Measurements from ENCODE around the gene SLC6A18.

The SLC6A18 gene

DNA sequence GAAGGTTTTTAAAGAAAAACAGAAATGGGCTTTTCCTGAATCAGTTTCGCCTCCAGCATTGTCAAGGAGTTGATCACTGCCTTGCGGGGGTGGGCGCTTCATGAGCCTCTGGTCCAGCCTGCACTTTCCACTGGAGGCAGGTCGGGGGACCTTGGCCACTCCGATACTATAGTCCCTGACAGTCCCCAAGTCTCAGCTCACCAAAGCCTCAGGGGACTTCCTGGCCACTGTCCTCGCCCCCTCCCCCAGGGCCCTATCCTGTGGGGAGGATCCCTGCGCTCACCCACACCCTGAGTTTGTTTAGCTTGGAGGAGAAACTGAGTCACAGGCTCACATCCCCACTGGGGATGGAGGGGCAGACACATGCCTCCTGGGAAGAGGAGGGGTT, 22.4 kb upstream of the SLC6A18 start:
- no peak for DNase-seq (ENCODE audit: low read depth in 2 of 2)

DNA sequence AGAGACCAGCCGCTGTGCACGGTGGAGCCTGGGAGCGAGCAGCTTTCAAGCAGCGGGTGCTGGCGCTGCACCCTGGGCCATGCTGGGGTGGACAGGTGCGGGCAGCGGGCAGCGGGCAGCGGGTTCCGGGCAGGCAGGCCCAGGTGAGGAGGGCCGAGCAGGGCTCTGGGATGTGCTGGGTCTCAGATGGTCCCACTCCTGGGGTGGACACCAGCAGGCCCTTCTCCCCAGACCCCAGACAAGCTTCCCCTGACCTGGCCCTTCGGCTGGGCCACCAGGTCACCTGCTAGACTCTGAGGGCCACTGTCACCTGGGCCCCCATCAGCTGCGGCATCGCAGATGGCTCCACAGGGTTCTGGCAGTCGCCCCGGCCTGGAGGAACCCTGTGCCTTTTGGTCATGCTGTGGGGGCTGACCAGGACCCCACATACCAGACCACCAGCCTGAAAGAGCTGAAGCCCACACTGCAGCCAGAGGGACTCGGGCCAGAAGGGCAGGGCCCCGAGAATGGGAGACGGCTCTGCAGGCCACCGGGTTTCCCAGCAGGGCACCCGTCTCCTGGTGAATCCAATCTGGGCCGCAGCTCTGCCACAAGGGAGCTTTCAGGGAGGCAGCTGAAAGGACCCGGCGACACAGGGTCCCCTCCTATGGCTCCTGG, 21.7 kb upstream of the SLC6A18 start:
- DNase-seq (ENCODE audit: low read depth in 2 of 2), result no peak

DNA sequence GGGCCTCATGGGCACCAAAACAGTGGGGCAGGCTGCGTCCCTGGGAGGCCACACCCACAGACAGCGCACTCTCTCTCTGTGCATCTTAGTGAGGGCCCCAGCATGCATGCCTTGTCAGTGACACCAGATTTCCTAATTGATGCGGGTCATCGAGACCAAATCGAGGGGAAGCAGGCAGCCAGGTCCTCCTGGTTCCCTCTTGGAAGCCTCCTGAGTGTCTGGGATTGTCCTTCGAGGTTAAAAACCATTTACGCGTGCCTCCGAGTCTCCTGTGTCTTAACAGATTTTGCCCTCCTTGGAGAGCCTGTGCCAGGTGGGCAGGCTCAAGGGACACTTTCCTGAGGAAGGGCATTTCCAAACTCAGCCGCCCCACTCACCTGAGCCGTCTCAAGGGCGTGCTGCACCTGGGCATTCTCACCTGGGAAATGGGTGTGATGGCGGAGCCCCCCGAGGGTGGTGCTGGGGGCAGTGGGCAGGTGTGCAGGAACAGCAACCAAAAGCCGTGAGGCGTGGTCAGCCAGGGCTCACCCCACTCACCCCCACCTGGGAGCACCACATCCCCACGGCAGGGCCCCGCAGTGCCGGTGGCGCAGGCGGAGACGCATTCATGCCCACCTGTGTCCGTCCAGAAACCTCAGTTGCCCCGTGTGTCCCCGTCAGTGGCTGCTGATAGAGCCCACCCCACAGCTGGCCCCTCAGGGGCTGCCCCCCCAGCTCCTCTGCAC, 21.1 kb upstream of the SLC6A18 start:
- no peak for DNase-seq (ENCODE audit: low read depth in 2 of 2)

DNA sequence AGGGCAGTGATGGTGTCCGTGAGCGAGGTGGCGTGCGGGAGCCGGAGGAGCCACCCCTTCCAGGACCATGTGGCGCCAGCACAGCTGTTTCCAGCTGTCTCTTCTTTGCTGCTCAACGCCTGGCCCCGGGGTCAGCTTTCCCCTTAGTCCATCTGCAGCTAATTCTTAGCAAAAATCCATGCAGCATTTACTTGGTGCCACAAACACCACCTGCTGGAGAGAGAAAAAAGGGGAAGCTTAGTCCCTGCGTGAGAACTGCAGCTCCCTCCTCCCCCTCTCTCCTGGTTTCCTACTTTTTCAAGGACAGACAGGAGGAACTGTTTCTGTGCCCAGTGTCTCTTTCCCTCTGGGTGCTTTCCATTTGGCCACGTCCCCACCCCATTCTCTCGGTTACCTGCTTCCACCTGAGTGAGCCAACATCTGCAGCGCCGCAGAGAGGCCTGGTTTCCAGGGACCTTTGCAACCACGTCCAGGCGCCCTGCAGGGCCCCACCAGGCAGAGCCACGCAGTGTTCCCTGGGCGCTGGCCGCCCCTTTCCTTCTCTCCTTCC, 20.4 kb upstream of the SLC6A18 start:
- no peak for DNase-seq (ENCODE audit: low read depth in 2 of 2)

DNA sequence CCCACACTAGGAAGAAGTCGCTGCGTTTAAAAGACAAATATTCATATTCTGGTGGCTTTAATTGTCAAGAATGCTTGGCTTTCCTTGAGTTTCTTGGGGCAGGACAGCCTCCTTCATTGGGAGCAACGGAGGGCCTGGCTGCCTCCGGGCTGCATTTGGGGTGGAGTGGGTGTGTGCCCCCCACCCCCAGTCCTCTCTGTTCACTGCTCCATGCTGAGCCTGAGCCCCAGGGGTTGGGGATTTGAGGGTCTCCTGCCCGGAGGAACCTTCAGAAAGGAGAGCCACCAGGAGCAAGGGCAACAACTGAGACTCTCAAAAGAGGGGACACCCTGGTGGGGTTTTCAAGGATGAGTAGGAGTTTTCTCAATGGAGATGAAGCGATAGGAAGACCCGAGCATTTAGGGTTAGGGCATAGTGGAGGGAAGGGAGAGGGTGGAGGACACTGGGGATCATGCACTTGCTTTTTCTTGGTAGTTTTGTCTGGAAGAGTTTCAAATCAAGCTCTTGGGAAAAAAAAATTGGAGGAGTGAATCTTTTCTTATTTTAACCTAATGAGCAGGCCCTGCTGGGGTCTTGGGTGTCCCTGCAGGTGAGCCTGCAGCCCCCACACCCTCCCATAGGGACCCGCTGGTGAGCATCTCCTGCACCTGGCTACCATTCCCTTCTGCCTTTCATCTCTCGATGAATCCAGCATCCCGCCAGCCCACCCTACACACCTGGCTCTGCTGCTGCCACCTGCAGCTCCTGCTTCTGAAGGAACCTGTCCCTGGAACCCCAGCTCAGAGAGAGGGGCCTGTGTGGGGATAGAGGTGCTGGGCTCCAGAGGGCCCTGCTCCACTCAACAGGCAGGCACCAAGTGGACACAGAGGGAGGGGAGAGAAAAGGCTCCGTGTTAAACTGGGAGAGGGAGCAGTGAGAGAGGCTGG, 19.7 kb upstream of the SLC6A18 start:
- no peak for DNase-seq (ENCODE audit: low read depth in 2 of 2)

DNA sequence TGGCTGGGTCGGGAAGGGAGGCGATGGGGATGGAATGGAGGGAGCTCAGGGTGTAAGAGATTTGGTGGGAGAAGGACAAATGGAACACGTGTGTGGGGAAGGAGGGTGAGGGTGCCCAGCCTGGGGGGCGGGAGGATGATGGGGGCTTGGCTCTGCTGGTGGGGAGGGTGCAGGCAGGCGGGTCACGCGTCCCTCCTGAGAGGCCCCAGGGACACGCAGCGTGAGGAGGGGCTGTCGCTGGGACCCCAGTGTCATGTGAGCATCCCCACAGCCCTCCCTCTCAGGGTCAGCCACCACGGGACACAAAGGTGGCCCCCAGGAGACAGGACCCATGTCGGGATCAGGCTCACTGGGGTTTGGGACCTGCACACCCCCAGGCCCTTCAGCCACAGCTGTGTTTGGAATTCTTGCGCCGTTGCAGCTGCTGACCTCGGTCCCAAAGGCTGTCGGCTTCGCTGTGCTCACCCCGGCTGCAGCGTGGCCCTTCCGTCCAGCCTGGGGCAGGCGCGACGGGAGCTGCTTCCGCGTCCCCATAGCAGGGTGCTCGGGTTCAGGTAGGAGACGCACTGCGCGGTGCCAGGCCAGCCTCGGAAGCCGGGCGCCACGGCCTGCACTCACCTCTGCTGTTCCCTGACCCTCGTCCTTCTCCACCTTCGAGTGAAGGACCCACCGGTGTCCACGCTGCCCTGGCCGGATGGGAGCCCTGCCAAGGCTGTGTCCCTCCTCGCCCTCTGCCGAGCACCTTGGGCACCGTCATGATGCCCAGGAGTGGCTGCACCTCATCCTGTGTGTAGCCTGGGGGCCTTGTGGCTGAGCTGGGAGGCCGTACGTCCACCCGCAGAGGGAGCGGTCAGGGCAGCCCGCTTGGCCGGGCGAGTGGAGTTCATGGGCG, 18.4 kb upstream of the SLC6A18 start:
- DNase-seq (ENCODE audit: low read depth in 2 of 2), result no peak

DNA sequence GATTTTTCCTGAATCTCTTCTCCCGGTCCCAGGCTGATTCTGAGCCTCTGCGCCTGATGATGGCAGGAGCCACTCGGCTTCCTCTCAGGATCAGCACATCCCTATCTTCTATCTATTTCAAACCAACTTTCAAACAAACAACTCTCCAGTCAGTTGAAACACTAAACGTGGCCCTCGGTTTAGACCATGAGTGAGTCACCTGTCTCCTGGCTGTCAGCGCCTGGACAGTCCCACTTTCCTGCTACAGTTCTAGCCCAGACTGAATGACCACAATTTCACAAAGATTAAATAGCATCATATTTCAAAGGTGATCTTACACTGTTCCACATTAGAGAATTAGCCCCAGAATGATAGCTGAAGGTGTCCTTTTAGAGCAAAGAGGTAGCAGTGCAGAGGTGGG, 17.6 kb upstream of the SLC6A18 start:
- DNase-seq (ENCODE audit: low read depth in 2 of 2), result no peak

DNA sequence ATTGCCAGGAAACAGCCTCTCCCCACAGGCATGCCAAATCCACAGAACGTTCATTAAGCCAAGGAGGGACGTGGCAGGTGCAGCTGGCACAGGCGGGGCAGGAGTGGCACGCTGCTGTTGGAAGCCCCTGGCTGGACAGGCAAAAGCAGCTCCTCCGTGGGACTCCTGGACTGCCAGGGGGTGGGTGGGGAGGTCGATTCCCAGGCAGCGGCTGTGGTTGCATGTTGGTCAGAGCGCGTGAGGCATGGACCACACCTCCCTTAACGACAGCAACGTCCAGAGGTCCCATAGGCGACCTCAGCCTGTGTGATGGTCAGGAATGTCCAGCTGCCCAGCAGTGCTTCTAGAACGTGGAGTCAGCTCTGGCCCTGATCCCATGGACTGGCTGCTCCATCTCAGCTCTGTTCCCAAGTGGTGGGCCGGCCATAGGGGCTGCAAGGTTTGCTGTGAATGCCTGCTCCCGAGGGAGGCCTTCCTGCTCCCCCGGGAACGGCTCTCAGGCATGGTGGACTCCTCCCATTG, 16.9 kb upstream of the SLC6A18 start:
- no peak for DNase-seq (ENCODE audit: low read depth in 2 of 2)

DNA sequence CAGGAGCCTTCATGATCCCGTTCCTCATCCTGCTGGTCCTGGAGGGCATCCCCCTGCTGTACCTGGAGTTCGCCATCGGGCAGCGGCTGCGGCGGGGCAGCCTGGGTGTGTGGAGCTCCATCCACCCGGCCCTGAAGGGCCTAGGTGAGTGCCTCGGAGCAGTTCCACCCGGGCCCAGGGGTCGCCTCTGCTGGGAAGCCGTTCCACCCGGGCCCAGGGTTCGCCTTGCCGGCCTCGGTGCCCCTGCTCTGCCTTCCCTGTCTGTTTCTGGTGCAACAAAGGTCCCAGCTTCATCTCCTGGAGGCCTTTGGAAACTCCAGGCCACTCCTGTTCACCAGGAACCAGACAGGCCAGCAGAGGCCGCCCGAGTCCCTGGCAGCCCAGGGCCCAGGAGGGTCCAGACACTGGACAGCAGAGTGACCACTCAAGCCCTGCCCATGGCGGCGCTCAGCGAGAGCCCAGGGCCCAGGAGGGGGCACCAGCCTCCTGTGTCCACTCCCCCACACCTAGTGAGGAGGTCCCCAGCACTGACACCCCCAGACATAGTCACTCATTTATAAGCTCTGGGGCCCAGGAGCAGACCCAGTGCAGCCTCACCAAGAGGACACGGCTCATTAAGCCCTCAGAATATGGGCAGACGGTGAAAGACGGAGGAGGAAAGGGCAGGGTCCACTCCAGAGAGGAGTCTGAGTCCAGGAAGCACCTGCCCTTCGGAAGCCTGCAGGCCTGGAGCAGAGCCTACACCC, 16.3 kb upstream of the SLC6A18 start:
- no peak for DNase-seq (ENCODE audit: low read depth in 2 of 2)

DNA sequence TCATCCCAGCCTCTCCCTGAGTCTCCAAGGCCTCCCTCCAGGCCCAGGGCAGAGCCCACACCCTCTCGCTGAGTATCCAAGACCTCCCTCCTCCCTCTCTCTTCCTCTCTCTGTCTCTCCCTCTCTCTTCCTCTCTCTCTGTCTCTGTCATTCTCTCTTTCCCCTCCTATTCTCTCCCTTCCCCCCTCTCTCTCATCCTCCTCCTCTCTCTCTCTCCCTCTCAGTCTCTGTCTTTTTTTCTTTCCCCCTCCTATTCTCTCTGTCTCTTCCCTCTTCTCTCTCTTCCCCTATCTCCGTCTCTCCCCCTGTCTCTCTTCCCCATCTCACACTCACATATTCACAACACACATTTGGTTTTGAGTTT, 15.7 kb upstream of the SLC6A18 start:
- DNase-seq (ENCODE audit: low read depth in 2 of 2), result no peak

DNA sequence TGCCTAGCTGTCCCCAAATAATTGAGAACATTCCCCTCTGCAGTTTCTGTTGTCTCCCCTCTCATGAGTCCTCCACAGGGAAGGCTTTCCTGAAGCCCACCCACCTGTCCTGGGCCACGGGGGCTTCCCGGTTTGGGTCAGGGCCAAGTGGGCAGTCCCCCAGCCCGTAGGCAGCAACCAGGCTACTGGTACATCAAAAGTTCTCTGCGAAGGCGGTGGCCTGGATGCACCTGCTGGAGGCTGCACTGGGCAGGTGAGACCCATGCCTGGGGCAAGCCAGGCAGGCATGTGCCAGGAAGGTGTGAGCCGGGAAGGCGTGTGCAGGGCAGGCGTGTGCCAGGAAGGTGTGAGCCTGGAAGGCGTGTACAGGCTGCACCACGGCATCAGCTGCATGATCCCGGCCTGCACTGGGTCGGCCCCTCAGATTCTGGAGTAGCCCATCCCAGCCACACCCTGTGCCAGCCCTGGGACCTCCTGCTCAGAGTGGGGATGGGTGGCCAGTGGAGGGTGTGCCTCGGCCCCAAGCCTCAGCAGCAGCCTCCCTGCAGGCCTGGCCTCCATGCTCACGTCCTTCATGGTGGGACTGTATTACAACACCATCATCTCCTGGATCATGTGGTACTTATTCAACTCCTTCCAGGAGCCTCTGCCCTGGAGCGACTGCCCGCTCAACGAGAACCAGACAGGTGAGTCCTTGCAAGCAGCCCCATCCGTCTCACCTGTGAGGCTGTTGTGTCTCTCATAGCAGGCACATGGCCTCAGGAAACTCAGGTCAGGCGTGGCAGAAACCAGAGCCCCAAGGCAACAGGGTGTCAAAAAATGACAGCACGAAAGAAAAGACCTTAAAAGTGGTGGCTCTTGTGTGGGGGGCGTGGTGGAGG, 15.0 kb upstream of the SLC6A18 start:
- no peak for DNase-seq (ENCODE audit: low read depth in 2 of 2)

DNA sequence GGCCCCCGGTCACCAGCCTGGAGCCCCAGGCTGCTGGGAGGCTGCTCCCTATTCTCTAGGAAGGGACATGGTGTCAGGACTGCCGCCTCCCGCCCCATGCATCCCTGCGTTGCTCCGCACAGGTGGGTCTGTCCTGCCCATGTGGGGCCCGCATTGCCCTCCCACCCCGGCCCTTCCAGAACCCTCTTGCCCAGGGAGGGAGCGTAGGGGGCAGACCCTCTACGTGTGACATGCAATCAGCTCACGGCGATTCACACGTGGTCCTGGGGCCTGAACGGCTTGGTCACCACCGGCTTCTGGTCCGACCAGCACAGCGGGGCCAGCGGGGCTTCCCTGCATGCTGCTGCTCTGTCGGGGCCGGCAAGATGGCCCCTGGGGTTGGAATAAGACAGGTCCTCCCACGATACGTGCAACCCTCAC, 14.3 kb upstream of the SLC6A18 start:
- DNase-seq (ENCODE audit: low read depth in 2 of 2), result no peak

DNA sequence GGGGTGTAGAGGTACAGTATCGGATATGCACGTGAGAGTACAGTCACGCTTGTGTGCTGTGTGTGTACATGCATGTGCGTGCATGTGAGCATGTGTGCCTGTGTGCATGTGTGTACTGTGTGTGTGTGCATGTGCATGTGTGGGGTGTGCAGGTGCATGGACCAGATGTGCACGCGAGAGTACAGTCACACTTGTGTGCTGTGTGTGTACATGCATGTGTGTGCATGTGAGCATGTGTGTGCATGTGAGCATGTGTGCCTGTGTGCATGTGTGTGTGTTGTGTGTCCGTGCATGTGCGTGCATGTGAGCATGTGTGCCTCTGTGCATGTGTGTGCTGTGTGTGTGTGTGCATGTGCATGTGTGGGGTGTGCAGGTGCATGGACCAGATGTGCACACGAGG, 13.5 kb upstream of the SLC6A18 start:
- DNase-seq (ENCODE audit: low read depth in 2 of 2), result no peak

DNA sequence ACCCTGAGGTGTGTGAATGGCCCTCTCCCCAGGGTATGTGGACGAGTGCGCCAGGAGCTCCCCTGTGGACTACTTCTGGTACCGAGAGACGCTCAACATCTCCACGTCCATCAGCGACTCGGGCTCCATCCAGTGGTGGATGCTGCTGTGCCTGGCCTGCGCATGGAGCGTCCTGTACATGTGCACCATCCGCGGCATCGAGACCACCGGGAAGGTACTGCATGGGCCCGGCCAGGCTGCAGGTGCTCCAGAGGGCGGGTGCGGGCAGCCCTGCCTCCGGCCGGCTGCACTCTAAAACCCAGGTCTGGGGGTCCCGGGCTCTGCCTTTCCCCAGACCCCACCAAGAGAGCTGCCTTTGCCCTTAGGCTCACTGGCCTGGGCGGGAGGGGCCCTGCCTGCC, 12.9 kb upstream of the SLC6A18 start:
- DNase-seq (ENCODE audit: low read depth in 2 of 2), result no peak

DNA sequence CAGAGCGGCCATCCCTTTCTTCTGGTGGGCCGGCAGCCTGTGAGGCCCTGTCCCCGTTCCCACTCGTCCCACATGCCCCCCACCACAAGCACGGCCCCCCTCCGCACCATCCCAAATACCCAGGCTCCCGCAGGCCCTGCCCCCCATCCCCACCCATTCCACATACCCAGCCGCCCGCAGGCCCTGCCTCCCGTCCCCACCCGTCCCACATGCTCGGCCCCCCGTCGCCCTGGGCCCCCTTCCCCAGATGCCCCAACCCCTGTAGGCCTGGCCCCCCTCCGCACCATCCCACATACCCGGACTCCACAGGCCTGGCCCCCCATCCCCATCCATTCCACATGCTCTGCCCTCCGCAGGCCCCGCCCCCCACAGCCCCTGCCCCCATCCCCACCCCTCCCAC, 12.3 kb upstream of the SLC6A18 start:
- no peak for DNase-seq (ENCODE audit: low read depth in 2 of 2)

DNA sequence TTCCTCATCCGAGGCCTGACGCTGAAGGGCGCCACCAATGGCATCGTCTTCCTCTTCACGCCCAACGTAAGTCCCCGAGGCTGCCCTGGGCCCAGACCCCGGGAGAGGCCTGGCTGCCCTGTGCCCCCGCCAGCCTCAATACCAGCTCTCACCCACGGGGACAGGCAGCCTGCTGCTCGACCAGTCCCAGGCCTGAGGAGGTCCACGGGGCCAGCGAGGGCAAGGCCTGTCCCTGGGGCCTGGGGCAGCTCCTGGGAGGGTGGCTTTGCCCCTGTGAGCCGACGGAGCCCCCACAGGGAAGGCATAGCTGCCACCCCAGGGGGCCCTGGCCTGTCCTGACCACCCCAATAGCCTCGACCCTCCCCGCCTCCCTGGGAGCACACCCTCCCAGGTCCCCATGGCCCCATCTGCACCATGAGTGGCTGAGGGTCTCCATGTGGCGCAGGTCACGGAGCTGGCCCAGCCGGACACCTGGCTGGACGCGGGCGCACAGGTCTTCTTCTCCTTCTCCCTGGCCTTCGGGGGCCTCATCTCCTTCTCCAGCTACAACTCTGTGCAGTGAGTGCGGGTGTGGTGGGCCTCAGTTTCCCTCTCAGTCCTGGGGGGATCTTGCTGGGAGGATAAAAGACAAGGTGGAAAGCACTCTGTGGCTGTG, 11.5 kb upstream of the SLC6A18 start:
- DNase-seq (ENCODE audit: low read depth in 2 of 2), result no peak

DNA sequence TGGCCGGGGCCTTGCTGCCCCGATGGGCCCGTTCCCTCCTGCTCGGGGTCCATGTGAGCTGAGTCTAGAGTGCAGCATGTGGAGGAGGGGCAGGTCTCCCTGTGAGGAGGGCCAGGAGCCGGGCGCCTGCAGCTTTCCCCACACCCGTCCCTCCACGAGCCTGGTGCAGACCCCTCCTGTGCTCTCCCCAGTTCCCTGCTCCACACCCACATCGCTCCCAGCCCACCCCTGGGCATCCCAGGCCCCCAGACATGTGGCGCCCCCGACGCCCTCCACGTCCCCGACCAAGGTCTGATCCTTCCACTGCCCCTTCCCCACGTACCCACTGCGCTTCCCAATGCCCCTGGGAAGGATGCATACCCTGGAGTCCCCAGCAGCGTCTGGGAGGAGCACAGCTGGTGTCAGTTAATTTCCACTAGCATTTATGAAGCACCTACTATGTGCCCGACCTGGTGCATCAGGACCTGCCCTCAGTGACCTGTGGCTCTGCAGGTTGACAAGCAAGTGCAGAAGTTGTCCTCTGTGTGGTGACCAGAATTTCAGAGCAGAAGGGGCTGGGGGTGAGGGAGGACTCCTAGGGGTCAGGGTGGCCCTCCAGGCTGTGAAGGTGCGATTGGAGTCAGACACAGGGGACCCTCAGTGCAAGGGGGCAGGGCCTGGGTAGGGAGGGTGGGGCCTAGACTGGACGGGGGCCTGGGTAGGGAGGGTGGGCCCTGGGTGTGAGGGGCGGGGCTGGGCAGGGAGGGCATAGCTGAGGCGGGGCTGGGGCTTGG, 10.8 kb upstream of the SLC6A18 start:
- no peak for DNase-seq (ENCODE audit: low read depth in 2 of 2)

DNA sequence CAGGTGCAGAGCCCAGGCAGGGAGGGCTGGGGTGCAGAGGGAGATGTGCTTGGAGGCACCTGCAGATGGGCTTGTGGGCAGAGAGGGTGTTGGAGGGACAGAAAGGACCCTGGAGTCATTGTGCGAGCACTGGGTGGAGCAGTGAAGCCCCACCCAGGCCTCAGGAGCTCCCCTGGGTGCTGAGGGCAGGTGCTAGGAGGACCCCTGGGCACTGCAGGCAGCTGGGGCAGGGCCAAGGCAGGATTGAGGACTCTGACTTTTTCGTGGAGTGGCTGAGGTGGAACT, 10.3 kb upstream of the SLC6A18 start:
- no peak for DNase-seq (ENCODE audit: low read depth in 2 of 2)

All from stimulated activated CD8-positive, alpha-beta memory T cell treated with anti-CD3 and anti-CD28 coated beads, Interleukin-7, amount 100 ng/mL, for 1 hour (primary cell).